ENCODE results near the gene POLDIP3.
"Not testable (repeated sequence)": the region's sequence is repeated elsewhere in the genome, so short reads cannot be mapped to it uniquely, and the experiment has no call there.

The POLDIP3 gene

DNA sequence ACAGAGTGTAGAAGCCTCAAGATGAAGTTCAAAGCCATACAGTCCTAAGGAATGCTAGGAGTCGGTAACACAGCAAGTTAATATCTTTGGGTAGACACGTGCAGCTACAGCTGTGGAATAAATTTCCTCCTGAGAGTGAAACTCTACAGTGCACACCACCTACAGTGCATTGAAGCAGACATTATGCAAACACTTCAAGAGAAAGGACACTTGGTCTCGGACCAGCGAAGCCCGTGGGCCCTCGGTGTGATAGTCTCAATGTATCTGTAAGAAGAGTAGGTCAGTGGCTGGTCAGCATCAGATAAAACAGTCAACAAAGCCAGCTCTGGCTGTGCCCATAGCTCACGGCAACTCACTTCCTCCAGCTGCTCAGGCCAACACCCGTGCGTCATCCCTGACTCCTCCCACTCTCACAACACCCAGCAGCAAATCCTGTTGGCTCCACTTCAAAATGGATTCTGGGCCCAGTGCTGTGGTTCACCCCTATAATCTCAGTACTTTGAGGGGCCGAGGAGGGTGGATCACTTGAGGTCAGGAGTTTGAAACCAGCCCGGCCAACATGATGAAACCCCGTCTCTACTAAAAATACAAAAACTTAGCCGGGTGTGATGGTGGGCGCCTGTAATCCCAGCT, 77.4 kb downstream of the POLDIP3 start:
- not testable (repeated sequence) for H3K36me3 ChIP-seq (ENCODE audit: control insufficient read depth in 2 of 2, insufficient read depth in 1 of 2, low read length in 2 of 2); H3K27ac ChIP-seq (ENCODE audit: extremely low read depth, low read depth, low read length); H3K4me3 ChIP-seq (ENCODE audit: low read depth, low read length); H3K9me3 ChIP-seq (ENCODE audit: control insufficient read depth, insufficient read depth, low read depth, low read length); H3K4me1 ChIP-seq (ENCODE audit: control insufficient read depth, insufficient read depth, low read length)
- ChIA-PET CTCF (interaction anchor here (1.0 to 2.6 kb wide), 2 partner anchors 8 to 24 kb away, joined by 4 to 16 read pairs; no protein-coding TSS in a partner anchor), POLR2A (interaction anchor here (1.0 kb wide), 1 partner anchor 16 kb away, joined by 3 read pairs; the partner anchor contains the start of gene SERHL2)

DNA sequence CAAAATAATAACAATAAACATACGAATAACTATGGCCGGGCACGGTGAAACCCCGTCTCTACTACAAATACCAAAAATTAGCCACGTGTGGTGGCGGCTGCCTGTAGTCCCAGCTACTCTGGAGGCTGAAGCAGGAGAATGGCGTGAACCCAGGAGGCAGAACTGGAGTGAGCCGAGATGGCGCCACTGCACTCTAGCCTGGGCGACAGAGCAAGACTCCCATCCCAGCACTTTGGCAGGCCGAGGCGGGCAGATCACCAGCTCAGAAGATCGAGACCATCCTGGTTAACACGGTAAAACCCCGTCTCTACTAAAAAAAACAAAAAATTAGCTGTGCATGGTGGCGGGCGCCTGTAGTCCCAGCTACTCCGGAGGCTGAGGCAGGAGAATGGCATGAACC, 78.0 kb downstream of the POLDIP3 start:
- ChIA-PET POLR2A (interaction anchor here (1.0 kb wide), 1 partner anchor 17 kb away, joined by 3 read pairs; the partner anchor contains the start of gene SERHL2), CTCF (interaction anchor here (1.0 to 2.6 kb wide), 2 partner anchors 9 to 24 kb away, joined by 4 to 16 read pairs; no protein-coding TSS in a partner anchor)
- not testable (repeated sequence) for H3K9me3 ChIP-seq (ENCODE audit: control insufficient read depth, insufficient read depth, low read depth, low read length); H3K4me1 ChIP-seq (ENCODE audit: control insufficient read depth, insufficient read depth, low read length); H3K27ac ChIP-seq (ENCODE audit: extremely low read depth, low read depth, low read length); H3K4me3 ChIP-seq (ENCODE audit: low read depth, low read length); H3K36me3 ChIP-seq (ENCODE audit: control insufficient read depth in 2 of 2, insufficient read depth in 1 of 2, low read length in 2 of 2)

DNA sequence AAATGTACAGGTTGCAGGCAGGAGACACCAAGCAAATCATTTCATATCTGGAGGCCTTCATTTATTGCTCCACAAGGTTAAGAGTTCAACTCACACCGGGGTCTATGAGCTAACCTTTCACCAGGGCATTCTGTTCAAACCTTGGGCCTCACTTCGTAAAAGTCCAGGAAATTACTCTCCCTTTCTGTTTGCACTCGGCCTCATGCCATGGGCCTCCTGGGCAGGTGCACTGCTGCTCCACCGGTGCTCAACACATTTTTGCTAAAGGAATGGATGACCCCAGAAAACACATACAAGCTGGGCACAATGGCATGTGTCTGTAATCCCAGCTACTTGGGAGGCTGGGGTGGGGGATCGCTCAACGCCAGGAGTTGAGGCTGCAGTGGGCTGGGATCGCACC, 78.5 kb downstream of the POLDIP3 start:
- ChIA-PET POLR2A (no interaction called here), CTCF (interaction anchor here (0.7 to 2.6 kb wide), 2 partner anchors 25 to 114 kb away, joined by 4 to 16 read pairs; no protein-coding TSS in a partner anchor)
- H3K27ac ChIP-seq (ENCODE audit: extremely low read depth, low read depth, low read length): no peak overlapping the region
- no peaks in the 10 kb centered on the region for H3K9me3 ChIP-seq (ENCODE audit: control insufficient read depth, insufficient read depth, low read depth, low read length)
- H3K4me1 ChIP-seq (ENCODE audit: control insufficient read depth, insufficient read depth, low read length): no peaks in the 10 kb centered on the region
- no peaks in the 10 kb centered on the region for H3K36me3 ChIP-seq (ENCODE audit: control insufficient read depth in 2 of 2, insufficient read depth in 1 of 2, low read length in 2 of 2)
- no peak overlapping the region for H3K4me3 ChIP-seq (ENCODE audit: low read depth, low read length)
- TF ChIP-seq ZNF391 (tag by site-specific recombination; IDR thresholded peaks at IDR 0.05; ENCODE audit: borderline replicate concordance, low read depth) (no peak), ZNF521 (tag by site-specific recombination; IDR thresholded peaks at IDR 0.05) (no peak), ZNF555 (tag by site-specific recombination; conservative IDR thresholded peaks at IDR 0.05) (no peak)
- TF ChIP-seq, protein P1, sequence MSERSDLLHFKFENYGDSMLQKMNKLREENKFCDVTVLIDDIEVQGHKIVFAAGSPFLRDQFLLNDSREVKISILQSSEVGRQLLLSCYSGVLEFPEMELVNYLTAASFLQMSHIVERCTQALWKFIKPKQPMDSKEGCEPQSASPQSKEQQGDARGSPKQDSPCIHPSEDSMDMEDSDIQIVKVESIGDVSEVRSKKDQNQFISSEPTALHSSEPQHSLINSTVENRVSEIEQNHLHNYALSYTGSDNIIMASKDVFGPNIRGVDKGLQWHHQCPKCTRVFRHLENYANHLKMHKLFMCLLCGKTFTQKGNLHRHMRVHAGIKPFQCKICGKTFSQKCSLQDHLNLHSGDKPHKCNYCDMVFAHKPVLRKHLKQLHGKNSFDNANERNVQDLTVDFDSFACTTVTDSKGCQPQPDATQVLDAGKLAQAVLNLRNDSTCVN (tag by site-specific recombination; optimal IDR thresholded peaks at IDR 0.05): no peak

DNA sequence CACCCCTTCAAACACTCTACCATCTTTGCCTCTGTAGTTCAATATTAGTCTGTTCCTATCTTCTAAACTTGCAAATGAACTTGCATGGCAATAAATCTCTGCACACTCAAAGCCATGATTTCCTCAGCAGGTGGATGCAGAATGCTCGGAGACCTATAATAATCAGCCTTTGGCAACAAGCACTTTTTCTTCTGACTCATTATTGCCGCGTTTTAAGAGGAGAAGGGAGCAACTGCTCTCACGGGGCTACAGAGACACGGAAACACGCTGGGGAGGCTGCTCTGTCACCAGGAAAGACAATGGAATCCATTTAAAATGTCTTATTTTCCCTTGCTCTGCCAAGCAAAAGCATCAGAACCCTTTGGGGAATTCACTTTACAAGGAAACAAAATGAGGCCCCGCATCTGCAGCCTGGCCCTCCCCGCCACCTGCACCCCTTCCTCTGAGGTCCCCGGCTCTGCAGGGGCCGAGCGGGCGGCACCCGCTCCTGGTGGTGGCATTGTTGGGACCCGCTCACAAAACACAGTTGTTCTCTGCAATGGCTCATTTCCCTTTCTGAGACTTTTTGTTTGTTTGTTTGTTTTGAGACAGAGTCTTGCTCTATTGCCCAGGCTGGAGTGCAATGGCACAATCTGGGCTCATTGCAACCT, 79.5 kb downstream of the POLDIP3 start:
- H3K36me3 ChIP-seq (ENCODE audit: control insufficient read depth in 2 of 2, insufficient read depth in 1 of 2, low read length in 2 of 2); H3K4me3 ChIP-seq (ENCODE audit: low read depth, low read length); H3K27ac ChIP-seq (ENCODE audit: extremely low read depth, low read depth, low read length); H3K9me3 ChIP-seq (ENCODE audit: control insufficient read depth, insufficient read depth, low read depth, low read length); H3K4me1 ChIP-seq (ENCODE audit: control insufficient read depth, insufficient read depth, low read length); POLR2A ChIA-PET: not testable (repeated sequence)
- CTCF ChIA-PET: interaction anchor here (3.9 kb wide), 1 partner anchor 26 kb away, joined by 31 read pairs; no protein-coding TSS in a partner anchor

All from HEK293 (cell line).